Choroid plexus epithelial cell (primary cell): ENCODE data around the gene OAS2.

Experiments
- DNase-seq: peaks from one replicate; pipeline ENCODE4 v3.0.0-alpha.2; 2010; ENCODE audit warnings: low read depth
- H3K4me3 ChIP-seq: 2 replicates; pipeline ENCODE4 v1.5.1; 2011; ENCODE audit warnings: low read depth, mild to moderate bottlenecking, control low read depth, low read length, moderate library complexity
- CTCF ChIP-seq: conservative IDR thresholded peaks from 2 replicates; pipeline ENCODE4 v1.5.1; 2011; ENCODE audit warnings: low read depth, mild to moderate bottlenecking, control low read depth, inconsistent platforms, low read length, moderate library complexity

Gene OAS2

GRCh38 chr12:112978163-112979040 lies at the start of gene OAS2:
TSS of gene OAS2 (plus strand) at chr12:112978519. CDS start at chr12:112978609, 90 bp downstream.
- no peak for TF ChIP-seq CTCF
- H3K4me3 ChIP-seq: peak within 1 kb of the TSS; percentile 57
- peak; percentile 83 for DNase-seq

GRCh38 chr12:112928978-112929377 lies 49.3 kb upstream of the OAS2 start:
- peak; percentile 29 for TF ChIP-seq CTCF
- no peak for DNase-seq
- H3K4me3 ChIP-seq: no peak overlapping the region

GRCh38 chr12:112929715-112930114 lies 48.6 kb upstream of the OAS2 start:
- DNase-seq: no peak
- H3K4me3 ChIP-seq: no peak overlapping the region
- no peak for TF ChIP-seq CTCF

- H3K4me3 ChIP-seq: no peak overlapping the region
Measured at GRCh38 chr12:112930350-112930749, 48.0 kb upstream of the OAS2 start.

GRCh38 chr12:112932485-112933128 lies 45.7 kb upstream of the OAS2 start:
- no peak for TF ChIP-seq CTCF

More at GRCh38 chr12:112930350-112930749, 48.0 kb upstream of the OAS2 start:
- DNase-seq: no peak
- no peak for TF ChIP-seq CTCF

GRCh38 chr12:112933129-112933505 lies 45.2 kb upstream of the OAS2 start:
- H3K4me3 ChIP-seq: no peak overlapping the region
- DNase-seq: no peak
- no peak for TF ChIP-seq CTCF

More at GRCh38 chr12:112932485-112933128, 45.7 kb upstream of the OAS2 start:
- no peak for DNase-seq
- no peak overlapping the region for H3K4me3 ChIP-seq

GRCh38 chr12:112936264-112936663 lies 42.1 kb upstream of the OAS2 start:
- DNase-seq: no peak
- no peak for TF ChIP-seq CTCF
- H3K4me3 ChIP-seq: no peak overlapping the region
